ENCODE results near the gene ME3. TPM values are rescaled to one million over a fixed set of nuclear protein-coding genes. Genes with fewer than 3 reads are reported as not detected.

Gene ME3
- total RNA-seq, 1 donor from 2014 or later: 1.3 TPM

DNA sequence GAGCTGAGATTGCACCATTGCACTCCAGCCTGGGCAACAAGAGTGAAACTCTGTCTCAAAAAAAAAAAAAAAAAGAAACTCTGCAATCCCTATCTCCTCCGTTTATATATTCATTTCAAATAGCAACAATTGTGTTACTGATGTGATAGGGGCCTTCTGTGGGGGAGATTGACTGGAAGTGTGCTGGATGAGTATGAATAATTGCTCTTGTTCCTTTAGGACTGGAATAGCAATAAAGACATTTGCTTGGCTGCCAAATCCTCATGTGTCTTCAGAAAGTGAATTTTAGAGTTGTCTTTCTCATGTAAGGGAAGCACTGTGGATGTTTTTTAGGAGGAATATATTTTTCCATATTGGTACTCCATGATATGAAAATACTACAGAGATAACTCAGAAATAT, 21.1 kb upstream of the ME3 start:
- Mint-ChIP-seq H3K27me3 (peaks cover 5% of the 10 kb centered on the region), H3K4me3 (no peak overlapping the region), H3K4me1 (no peaks in the 10 kb centered on the region), H3K36me3 (ENCODE audit: low read depth) (no peaks in the 10 kb centered on the region), H3K27ac (no peak overlapping the region), H3K9me3 (no peaks in the 10 kb centered on the region)
- DNase-seq (no peak), ATAC-seq (ENCODE audit: low read depth) (no peak)
- intact Hi-C loops (cut with micrococcal nuclease): no loop called here
- TF ChIP-seq CTCF (IDR thresholded peaks at IDR 0.05): no peak
- POLR2A ChIA-PET: no interaction called here
- CTCF ChIA-PET: no interaction called here

DNA sequence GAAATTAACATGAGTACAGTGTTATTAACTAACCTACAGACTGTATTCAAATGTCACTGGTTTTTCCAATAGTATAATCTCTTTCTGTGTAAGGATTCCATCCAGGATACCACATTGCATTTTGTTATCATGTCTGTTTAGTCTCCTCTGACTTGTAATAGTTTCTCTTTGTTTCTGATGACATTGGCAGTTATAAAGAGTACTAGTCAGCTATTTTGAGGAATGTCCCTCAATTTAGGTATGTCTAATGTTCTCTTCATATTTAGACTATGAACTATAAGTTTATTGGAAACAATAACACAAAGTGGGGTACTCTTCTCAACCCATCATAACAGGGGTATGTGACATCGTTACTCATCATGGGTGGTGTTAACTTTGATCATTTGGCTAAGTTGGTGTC, 20.3 kb upstream of the ME3 start:
- no peaks in the 10 kb centered on the region for H3K9me3 Mint-ChIP-seq

DNA sequence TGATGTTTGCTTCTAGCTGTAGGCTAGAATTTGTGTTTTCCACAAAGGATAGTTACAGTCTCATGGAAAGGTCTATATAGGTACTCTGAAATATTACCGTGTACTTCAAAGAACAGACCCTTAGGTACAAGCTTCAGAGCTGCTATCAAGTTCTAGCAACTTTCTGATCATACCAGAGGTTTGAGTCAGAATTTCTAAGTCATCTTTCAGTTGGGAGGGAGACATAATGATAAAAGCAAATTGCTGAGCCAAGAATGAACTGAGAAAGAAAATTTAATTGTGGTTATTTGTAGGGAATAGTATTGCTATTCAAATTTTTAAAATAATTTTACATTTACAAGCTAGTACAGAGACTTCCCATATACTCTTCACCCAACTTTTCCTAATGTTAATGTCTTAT, 19.9 kb upstream of the ME3 start:
- DNase-seq (no peak), ATAC-seq (ENCODE audit: low read depth) (no peak)
- Mint-ChIP-seq H3K9me3 (no peaks in the 10 kb centered on the region), H3K4me1 (no peaks in the 10 kb centered on the region), H3K36me3 (ENCODE audit: low read depth) (no peaks in the 10 kb centered on the region), H3K27ac (no peak overlapping the region), H3K4me3 (no peak overlapping the region), H3K27me3 (peaks cover 5% of the 10 kb centered on the region)
- POLR2A ChIA-PET: no interaction called here
- CTCF ChIA-PET: no interaction called here
- TF ChIP-seq CTCF (IDR thresholded peaks at IDR 0.05): no peak
- intact Hi-C loops (cut with micrococcal nuclease): no loop called here

More for the DNA sequence above, 20.3 kb upstream of the ME3 start:
- CTCF ChIA-PET: no interaction called here
- H3K4me1 Mint-ChIP-seq: no peaks in the 10 kb centered on the region
- no peak for TF ChIP-seq CTCF (IDR thresholded peaks at IDR 0.05)
- no peaks in the 10 kb centered on the region for H3K36me3 Mint-ChIP-seq (ENCODE audit: low read depth)
- POLR2A ChIA-PET: no interaction called here
- H3K27me3 Mint-ChIP-seq: peaks cover 5% of the 10 kb centered on the region
- no peak overlapping the region for H3K4me3 Mint-ChIP-seq
- H3K27ac Mint-ChIP-seq: no peak overlapping the region
- DNase-seq: no peak
- ATAC-seq (ENCODE audit: low read depth): no peak
- intact Hi-C loops (cut with micrococcal nuclease): no loop called here

DNA sequence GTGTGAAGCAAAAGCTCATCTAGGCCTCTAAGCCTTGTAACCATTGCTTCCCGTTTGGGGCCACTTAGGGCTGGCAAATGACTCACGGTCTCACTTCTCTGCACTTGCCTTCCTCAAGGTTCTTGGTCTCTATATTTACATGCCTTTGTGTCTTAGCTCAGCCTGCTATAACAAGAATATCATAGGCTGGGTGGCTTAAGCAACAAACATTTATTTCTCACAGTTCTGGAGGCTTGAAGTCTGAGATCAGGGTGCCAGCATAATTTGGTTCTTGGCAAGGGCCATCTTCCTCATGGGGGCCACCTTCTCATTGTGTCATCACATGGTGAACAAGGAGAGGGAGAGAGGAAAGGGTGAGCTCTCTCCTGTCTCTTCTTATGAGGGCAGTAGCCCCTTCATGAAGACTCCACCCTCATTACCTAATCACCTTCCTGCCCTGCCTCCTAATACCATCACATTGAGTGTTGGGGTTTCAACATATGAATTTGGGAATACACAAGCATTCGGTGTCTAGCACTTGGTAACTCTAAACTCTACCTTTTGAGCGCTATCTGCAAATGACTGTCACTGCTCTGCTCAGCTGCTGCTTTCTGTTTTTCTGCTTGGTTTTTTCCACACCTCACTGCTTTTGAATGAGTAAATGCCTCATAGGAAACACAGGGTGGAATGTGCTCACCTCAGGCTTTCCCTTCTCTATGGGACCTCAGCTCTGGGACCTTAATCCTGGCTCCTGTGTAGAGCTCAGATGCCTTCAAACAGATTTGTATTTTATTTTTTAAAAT, 16.2 kb upstream of the ME3 start:
- H3K9me3 Mint-ChIP-seq: no peaks in the 10 kb centered on the region
- intact Hi-C loops (cut with micrococcal nuclease): no loop called here
- no peak for ATAC-seq (ENCODE audit: low read depth)
- H3K27me3 Mint-ChIP-seq: no peaks in the 10 kb centered on the region
- ChIA-PET CTCF (no interaction called here), POLR2A (no interaction called here)
- no peak overlapping the region for H3K27ac Mint-ChIP-seq
- H3K4me1 Mint-ChIP-seq: no peaks in the 10 kb centered on the region
- TF ChIP-seq CTCF (IDR thresholded peaks at IDR 0.05): no peak
- no peaks in the 10 kb centered on the region for H3K36me3 Mint-ChIP-seq (ENCODE audit: low read depth)
- no peak overlapping the region for H3K4me3 Mint-ChIP-seq
- DNase-seq: no peak

DNA sequence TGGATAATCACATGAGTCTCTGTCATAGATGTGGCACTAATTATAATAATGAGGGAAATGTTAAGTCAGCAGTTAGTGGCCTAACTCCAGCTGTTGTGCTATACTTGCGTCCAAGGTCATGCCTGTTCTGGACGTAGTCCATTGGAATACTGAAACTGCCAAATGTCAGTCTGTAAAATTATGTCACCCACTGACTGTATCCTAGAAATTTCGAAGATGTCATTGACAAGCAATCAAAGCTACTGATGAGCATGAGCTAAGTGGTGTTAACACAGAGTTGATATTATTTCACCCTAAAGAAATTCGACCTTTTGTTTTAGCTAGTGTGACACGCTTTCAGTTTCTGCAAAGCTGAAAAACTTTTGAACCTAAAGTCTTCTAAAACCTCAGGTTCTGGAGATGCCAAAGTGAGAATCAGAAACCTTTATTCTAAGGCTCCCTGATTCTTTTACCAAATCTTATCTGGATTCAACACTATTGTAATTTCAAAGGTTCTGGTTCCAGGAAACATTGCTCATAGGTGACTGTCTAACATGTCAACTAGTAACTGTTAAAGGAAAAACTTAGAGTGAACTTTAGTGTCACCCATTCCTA, 14.9 kb upstream of the ME3 start:
- intact Hi-C loops (cut with micrococcal nuclease): no loop called here

More for the DNA sequence above, 14.9 kb upstream of the ME3 start:
- no peaks in the 10 kb centered on the region for H3K36me3 Mint-ChIP-seq (ENCODE audit: low read depth)
- ChIA-PET CTCF (no interaction called here), POLR2A (no interaction called here)
- H3K4me1 Mint-ChIP-seq: no peaks in the 10 kb centered on the region
- no peak overlapping the region for H3K27ac Mint-ChIP-seq
- DNase-seq (no peak), ATAC-seq (ENCODE audit: low read depth) (no peak)
- H3K4me3 Mint-ChIP-seq: no peak overlapping the region
- H3K9me3 Mint-ChIP-seq: no peaks in the 10 kb centered on the region
- H3K27me3 Mint-ChIP-seq: no peaks in the 10 kb centered on the region
- TF ChIP-seq CTCF (IDR thresholded peaks at IDR 0.05): no peak

All from activated B cell treated with CpG ODN at 0.5 μM for 24 hours (primary cell).